Nephron (organoid): Measurements from ENCODE around the gene XRCC1.
A peak's percentile ranks its signal among the peaks of the same experiment; 100 is the strongest.

ENCODE experiments used
- H3K27ac Mint-ChIP-seq, 3 experiments: 2 replicates each; pipeline ENCODE4 v1.8.0; 2020; ENCODE audit warnings: mixed read lengths in 3 of 3, mild to moderate bottlenecking in 2 of 3, moderate library complexity in 1 of 3
- H3K27me3 Mint-ChIP-seq: 2 replicates; pipeline ENCODE4 v1.8.0; 2021; ENCODE audit warnings: low read depth, mild to moderate bottlenecking, moderate library complexity, mixed read lengths
- H3K36me3 Mint-ChIP-seq: 2 replicates; pipeline ENCODE4 v1.8.0; 2020; ENCODE audit warnings: low read depth, mixed read lengths
- H3K4me1 Mint-ChIP-seq: 2 replicates; pipeline ENCODE4 v1.8.0; 2020; ENCODE audit warnings: mixed read lengths
- H3K4me3 Mint-ChIP-seq, 3 experiments: 2 replicates each; pipeline ENCODE4 v1.8.0; 2020; ENCODE audit warnings: mild to moderate bottlenecking in 3 of 3, mixed read lengths in 3 of 3, moderate library complexity in 2 of 3
- H3K9me3 Mint-ChIP-seq: 2 replicates; pipeline ENCODE4 v1.8.0; 2020; ENCODE audit warnings: mixed read lengths
- CTCF ChIP-seq, 3 experiments: fragments of 200-600 bp; sonication (generic); IDR thresholded peaks; one replicate each; pipeline ENCODE4 v1.5.0; 2021; ENCODE audit warnings: antibody characterized with exemption in 3 of 3; ENCODE audit not compliant: unreplicated experiment in 3 of 3

Gene XRCC1

GRCh38 chr19:43506629-43507028 is 68.7 kb downstream of the XRCC1 start:
- Mint-ChIP-seq H3K27ac (no peak overlapping the region), H3K4me3 (no peak overlapping the region), H3K9me3 (no peaks in the 10 kb centered on the region), H3K36me3 (peaks cover 28% of the 10 kb centered on the region), H3K27me3 (peaks cover 15% of the 10 kb centered on the region), H3K4me1 (peaks cover 22% of the 10 kb centered on the region)
- no peak for TF ChIP-seq CTCF (IDR thresholded peaks at IDR 0.05; ENCODE audit: unreplicated experiment in 3 of 3)

- Mint-ChIP-seq H3K27ac (no peak overlapping the region), H3K4me1 (peaks cover 27% of the 10 kb centered on the region), H3K27me3 (peaks cover 15% of the 10 kb centered on the region), H3K36me3 (peaks cover 23% of the 10 kb centered on the region), H3K9me3 (no peaks in the 10 kb centered on the region), H3K4me3 (peak overlapping the region; percentile 45 to 59 (median 53))
- TF ChIP-seq CTCF (IDR thresholded peaks at IDR 0.05; ENCODE audit: unreplicated experiment in 3 of 3), result no peak
Observed at GRCh38 chr19:43505941-43506340, 69.4 kb downstream of the XRCC1 start.

GRCh38 chr19:43505186-43505456 is 70.2 kb downstream of the XRCC1 start:
- Mint-ChIP-seq H3K4me1 (peaks cover 31% of the 10 kb centered on the region), H3K27me3 (peaks cover 15% of the 10 kb centered on the region), H3K4me3 (peak overlapping the region; percentile 46 to 98 (median 92)), H3K9me3 (no peaks in the 10 kb centered on the region), H3K36me3 (peaks cover 21% of the 10 kb centered on the region), H3K27ac (no peak overlapping the region)
- no peak for TF ChIP-seq CTCF (IDR thresholded peaks at IDR 0.05; ENCODE audit: unreplicated experiment in 3 of 3)

GRCh38 chr19:43504426-43505185 is 70.7 kb downstream of the XRCC1 start, which contains the start of gene PHLDB3:
PHLDB3 (minus strand) TSS chr19:43504746; CDS start chr19:43504118, 628 bp downstream.
- Mint-ChIP-seq H3K36me3 (peaks cover 16% of the 10 kb centered on the region), H3K27ac (peak within 1 kb of the TSS; percentile 77 to 93 (median 84)), H3K4me1 (peaks cover 31% of the 10 kb centered on the region), H3K9me3 (no peaks in the 10 kb centered on the region), H3K4me3 (peak within 1 kb of the TSS; percentile 92 to 98 (median 92)), H3K27me3 (peaks cover 15% of the 10 kb centered on the region)
- no peak for TF ChIP-seq CTCF (IDR thresholded peaks at IDR 0.05; ENCODE audit: unreplicated experiment in 3 of 3)

GRCh38 chr19:43503501-43504425 is 71.6 kb downstream of the XRCC1 start:
- TF ChIP-seq CTCF (IDR thresholded peaks at IDR 0.05; ENCODE audit: unreplicated experiment in 3 of 3), result no peak
- peak overlapping the region; percentile 92 to 98 (median 92) for H3K4me3 Mint-ChIP-seq
- H3K36me3 Mint-ChIP-seq, result peaks cover 19% of the 10 kb centered on the region
- peaks cover 15% of the 10 kb centered on the region for H3K27me3 Mint-ChIP-seq
- H3K27ac Mint-ChIP-seq, result peak overlapping the region; percentile 77 to 93 (median 84)
- peaks cover 39% of the 10 kb centered on the region for H3K4me1 Mint-ChIP-seq
- no peaks in the 10 kb centered on the region for H3K9me3 Mint-ChIP-seq
